ENCODE results near the gene WDR46.
"Not testable (repeated sequence)": the region's sequence is repeated elsewhere in the genome, so short reads cannot be mapped to it uniquely, and the experiment has no call there.

The WDR46 gene

GRCh38 chr6:33264015-33264414 is 25.0 kb downstream of the WDR46 start:
- no peak for DNase-seq

GRCh38 chr6:33262490-33262889 is 26.5 kb downstream of the WDR46 start:
- DNase-seq = not testable (repeated sequence)

GRCh38 chr6:33259032-33259431 is 30.0 kb downstream of the WDR46 start:
- no peak for DNase-seq

GRCh38 chr6:33254591-33254990 is 34.4 kb downstream of the WDR46 start:
- no peak for DNase-seq

- DNase-seq = no peak
These were observed 36.3 kb downstream of the WDR46 start for GRCh38 chr6:33252759-33253158.

- DNase-seq = no peak
These were observed 37.5 kb downstream of the WDR46 start for GRCh38 chr6:33251395-33252012.

- no peak for DNase-seq
These were observed 38.3 kb downstream of the WDR46 start for GRCh38 chr6:33250731-33251130.

GRCh38 chr6:33249732-33250630 is 39.1 kb downstream of the WDR46 start:
- DNase-seq = no peak

- DNase-seq = peak; percentile 91
These were observed 39.9 kb downstream of the WDR46 start for GRCh38 chr6:33248932-33249731.

GRCh38 chr6:33248643-33248931 is 40.5 kb downstream of the WDR46 start:
- DNase-seq = peak; percentile 87

GRCh38 chr6:33247977-33248642 is 40.9 kb downstream of the WDR46 start:
- DNase-seq = peak; percentile 65

- no peak for DNase-seq
These were observed 45.6 kb downstream of the WDR46 start for GRCh38 chr6:33243476-33243875.

- no peak for DNase-seq
These were observed 47.1 kb downstream of the WDR46 start for GRCh38 chr6:33241968-33242367.

- no peak for DNase-seq
These were observed 51.3 kb downstream of the WDR46 start for GRCh38 chr6:33237741-33238140.

- no peak for DNase-seq
These were observed 52.2 kb downstream of the WDR46 start for GRCh38 chr6:33236852-33237251.

- DNase-seq = no peak
These were observed 52.7 kb downstream of the WDR46 start for GRCh38 chr6:33236328-33236727.

- DNase-seq = peak; percentile 41
These were observed 53.8 kb downstream of the WDR46 start for GRCh38 chr6:33235221-33235634.
